Dermis blood vessel endothelial cell (primary cell): Measurements from ENCODE around the gene RFPL1. TPM values are rescaled to one million over a fixed set of nuclear protein-coding genes. Genes with fewer than 3 reads are reported as not detected.
"Not testable (repeated sequence)": the region's sequence is repeated elsewhere in the genome, so short reads cannot be mapped to it uniquely, and the experiment has no call there.

ENCODE experiments used
- DNase-seq: peaks from one replicate; pipeline ENCODE4 v3.0.0; 2010
- total RNA-seq: library from RNA; depleted of rRNA; stranded (reverse); fragments of >200 nt; gene quantifications from 2 replicates; pipeline ENCODE4 v1.2.3, GENCODE V29; 2014

RFPL1 gene
- total RNA-seq, 1 donor from 2014 or later = not detected

- no peak for DNase-seq
These were observed 41.3 kb downstream of the RFPL1 start, which contains the start of gene NEFH for GRCh38 chr22:29479417-29480261. NEFH (plus strand) TSS chr22:29480218; CDS start chr22:29480263, 45 bp downstream.

GRCh38 chr22:29480262-29480511 is 41.8 kb downstream of the RFPL1 start:
- no peak for DNase-seq

- DNase-seq = peak; percentile 58
These were observed 42.3 kb downstream of the RFPL1 start for GRCh38 chr22:29480512-29481264.

GRCh38 chr22:29481265-29482000 is 43.0 kb downstream of the RFPL1 start:
- no peak for DNase-seq

- DNase-seq = no peak
These were observed 43.9 kb downstream of the RFPL1 start for GRCh38 chr22:29482253-29482652.

GRCh38 chr22:29482726-29483125 is 44.3 kb downstream of the RFPL1 start:
- DNase-seq = no peak

GRCh38 chr22:29483254-29483653 is 44.9 kb downstream of the RFPL1 start:
- no peak for DNase-seq

GRCh38 chr22:29484642-29485041 is 46.3 kb downstream of the RFPL1 start:
- no peak for DNase-seq

- no peak for DNase-seq
These were observed 47.1 kb downstream of the RFPL1 start for GRCh38 chr22:29485448-29485847.

GRCh38 chr22:29487426-29487986 is 49.1 kb downstream of the RFPL1 start:
- DNase-seq = no peak

GRCh38 chr22:29489127-29489780 is 50.9 kb downstream of the RFPL1 start:
- not testable (repeated sequence) for DNase-seq

- no peak for DNase-seq
These were observed 52.6 kb downstream of the RFPL1 start for GRCh38 chr22:29491012-29491411.

Other genes with a start within 250 kb of the RFPL1 start
- 2.9 and 6.1 TPM in 2 replicates for gene EMID1, start 232.7 kb upstream of the RFPL1 start, total RNA-seq
- gene RHBDD3, start 170.6 kb upstream of the RFPL1 start, total RNA-seq = 27.1 and 28.1 TPM in 2 replicates
- 153 and 156 TPM in 2 replicates for gene EWSR1, start 170.3 kb upstream of the RFPL1 start, total RNA-seq
- gene GAS2L1, start 131.9 kb upstream of the RFPL1 start, total RNA-seq = 24.7 and 44.4 TPM in 2 replicates
- gene RASL10A, start 122.9 kb upstream of the RFPL1 start, total RNA-seq = 1.1 and 2.7 TPM in 2 replicates
- 191 and 282 TPM in 2 replicates for gene AP1B1, start 50.0 kb upstream of the RFPL1 start, total RNA-seq
- under 0.01 and 0.56 TPM in 2 replicates for gene NEFH, start 41.6 kb downstream of the RFPL1 start, total RNA-seq
- 53.1 and 62.4 TPM in 2 replicates for gene THOC5, start 115.2 kb downstream of the RFPL1 start, total RNA-seq
- 28.2 and 47.0 TPM in 2 replicates for gene NIPSNAP1, start 142.5 kb downstream of the RFPL1 start, total RNA-seq
- gene NF2, start 165.1 kb downstream of the RFPL1 start, total RNA-seq = 66.4 and 103 TPM in 2 replicates